Neural cell (in vitro differentiated cells): Measurements from ENCODE around the gene MTREX. TPM values are rescaled to one million over a fixed set of nuclear protein-coding genes. Genes with fewer than 3 reads are reported as not detected.
A peak's percentile ranks its signal among the peaks of the same experiment; 100 is the strongest.

ENCODE experiments used
- H2AFZ ChIP-seq: fragments of 200-600, 300-800 bp; sonication (generic), shearing (Covaris generic); 2 replicates; pipeline ENCODE4 v1.6.0; 2014; ENCODE audit warnings: low read depth, mild to moderate bottlenecking, antibody characterized with exemption, low read length, moderate library complexity
- H3F3A ChIP-seq: fragments of 200-600 bp; shearing (Covaris generic); 2 replicates; pipeline ENCODE4 v1.6.1; 2016; ENCODE audit warnings: mild to moderate bottlenecking, moderate library complexity, mixed read lengths, antibody characterized with exemption, low read length; ENCODE audit not compliant: insufficient read depth, poor library complexity, severe bottlenecking
- H3K27ac ChIP-seq: fragments of 200-600, 300-800 bp; sonication (generic), shearing (Covaris generic); 2 replicates; pipeline ENCODE4 v1.5.1; 2014; ENCODE audit warnings: mild to moderate bottlenecking, low read length, moderate library complexity
- H3K27me3 ChIP-seq: fragments of 300-800, 200-600 bp; sonication (generic), shearing (Covaris generic); 2 replicates; pipeline ENCODE4 v1.6.0; 2014; ENCODE audit warnings: mild to moderate bottlenecking, low read depth, low read length, moderate library complexity; ENCODE audit not compliant: insufficient read depth
- H3K36me3 ChIP-seq: fragments of 300-800, 200-600 bp; sonication (generic), shearing (Covaris generic); 2 replicates; pipeline ENCODE4 v1.5.1; 2014; ENCODE audit warnings: mild to moderate bottlenecking, antibody characterized with exemption, low read length, moderate library complexity; ENCODE audit not compliant: insufficient read depth
- H3K4me2 ChIP-seq: fragments of 300-800, 200-600 bp; sonication (generic), shearing (Covaris generic); 2 replicates; pipeline ENCODE4 v1.6.0; 2014; ENCODE audit warnings: mild to moderate bottlenecking, low read length
- H3K4me3 ChIP-seq: fragments of 300-800, 200-600 bp; sonication (generic), shearing (Covaris generic); 2 replicates; pipeline ENCODE4 v1.5.1; 2014; ENCODE audit warnings: mild to moderate bottlenecking, low read length, moderate library complexity
- H3K79me2 ChIP-seq: fragments of 200-600 bp; shearing (Covaris generic); replicated peaks from 2 replicates; pipeline ENCODE4 v1.6.0; 2014; ENCODE audit warnings: mild to moderate bottlenecking, low read length, moderate library complexity; ENCODE audit not compliant: insufficient read depth
- H3K9ac ChIP-seq: fragments of 300-800, 200-600 bp; sonication (generic), shearing (Covaris generic); 2 replicates; pipeline ENCODE4 v1.6.1; 2016; ENCODE audit warnings: mild to moderate bottlenecking, low read length, mixed read lengths
- H3K9me2 ChIP-seq: fragments of 200-600 bp; shearing (Covaris generic); 2 replicates; pipeline ENCODE4 v1.6.1; 2016; ENCODE audit warnings: mild to moderate bottlenecking, low read length, mixed read lengths; ENCODE audit not compliant: insufficient read depth
- H3K9me3 ChIP-seq: fragments of 200-600, 300-800 bp; sonication (generic), shearing (Covaris generic); 2 replicates; pipeline ENCODE4 v1.6.1; 2016; ENCODE audit warnings: mild to moderate bottlenecking, mixed run types, low read length, moderate library complexity, mixed read lengths
- H4K20me1 ChIP-seq: fragments of 200-600 bp; shearing (Covaris generic); 2 replicates; pipeline ENCODE4 v1.6.1; 2016; ENCODE audit warnings: mild to moderate bottlenecking, mixed run types; ENCODE audit not compliant: insufficient read depth
- CTCF ChIP-seq: fragments of 450-650 bp; IDR thresholded peaks from 2 replicates; pipeline ENCODE4 v1.5.1; 2014; ENCODE audit warnings: antibody characterized with exemption, mild to moderate bottlenecking, moderate library complexity; ENCODE audit not compliant: poor library complexity, severe bottlenecking
- EP300 ChIP-seq: fragments of 450-650 bp; conservative IDR thresholded peaks from 2 replicates; pipeline ENCODE4 v1.6.1; 2014; ENCODE audit warnings: antibody characterized with exemption, mild to moderate bottlenecking, moderate library complexity; ENCODE audit not compliant: poor library complexity, severe bottlenecking
- EZH2 ChIP-seq: fragments of 200-600, 300-800 bp; shearing (Covaris generic), sonication (generic); IDR thresholded peaks from 2 replicates; pipeline ENCODE4 v1.6.1; 2014; ENCODE audit warnings: antibody characterized with exemption, low read length, borderline replicate concordance, mild to moderate bottlenecking; ENCODE audit not compliant: insufficient read depth, poor library complexity, severe bottlenecking
- MXI1 ChIP-seq: fragments of 450-650 bp; conservative IDR thresholded peaks from 2 replicates; pipeline ENCODE4 v1.6.1; 2014; ENCODE audit warnings: antibody characterized with exemption, mild to moderate bottlenecking; ENCODE audit not compliant: poor library complexity, severe bottlenecking
- POLR2AphosphoS5 ChIP-seq: IDR thresholded peaks from 2 replicates; pipeline ENCODE4 v1.6.1; 2012
- RAD21 ChIP-seq: fragments of 450-650 bp; conservative IDR thresholded peaks from 2 replicates; pipeline ENCODE4 v1.6.1; 2014; ENCODE audit warnings: antibody characterized with exemption, mild to moderate bottlenecking, moderate library complexity
- REST ChIP-seq: IDR thresholded peaks from 2 replicates; pipeline ENCODE4 v1.6.1; 2012; ENCODE audit warnings: borderline replicate concordance
- SMC3 ChIP-seq: fragments of 450-650 bp; conservative IDR thresholded peaks from 2 replicates; pipeline ENCODE4 v1.6.1; 2014; ENCODE audit warnings: antibody characterized with exemption, mild to moderate bottlenecking, moderate library complexity; ENCODE audit not compliant: poor library complexity
- TAF1 ChIP-seq: IDR thresholded peaks from 2 replicates; pipeline ENCODE4 v1.6.1; 2012; ENCODE audit warnings: low read depth
- polyA plus RNA-seq: library from polyadenylated mRNA; depleted of rRNA; stranded (reverse); fragments of >200 nt; gene quantifications from 2 replicates; pipeline ENCODE4 v1.2.3, GENCODE V29; 2014

MTREX gene
- polyA plus RNA-seq, 1 donor from 2014 or later = 77.6 TPM

GRCh38 chr5:55343609-55344008 is 35.8 kb downstream of the MTREX start:
- no peaks in the 10 kb centered on the region for H3K79me2 ChIP-seq
- H3K9ac ChIP-seq = no peak overlapping the region
- H3K4me3 ChIP-seq = no peak overlapping the region
- H3K9me2 ChIP-seq = no peaks in the 10 kb centered on the region
- H3K4me2 ChIP-seq = no peak overlapping the region
- H3K27me3 ChIP-seq = no peaks in the 10 kb centered on the region
- no peak overlapping the region for H2AFZ ChIP-seq
- no peaks in the 10 kb centered on the region for H4K20me1 ChIP-seq
- no peaks in the 10 kb centered on the region for H3F3A ChIP-seq
- H3K9me3 ChIP-seq = no peaks in the 10 kb centered on the region
- H3K36me3 ChIP-seq = peaks cover 13% of the 10 kb centered on the region
- TF ChIP-seq TAF1 (no peak), EZH2 (no peak), MXI1 (no peak), SMC3 (no peak), EP300 (no peak), RAD21 (no peak), REST (no peak), CTCF (no peak), POLR2AphosphoS5 (no peak)
- H3K27ac ChIP-seq = no peak overlapping the region

GRCh38 chr5:55344392-55344992 is 36.7 kb downstream of the MTREX start:
- H3F3A ChIP-seq = no peaks in the 10 kb centered on the region
- no peak overlapping the region for H3K4me2 ChIP-seq
- H3K9me2 ChIP-seq = no peaks in the 10 kb centered on the region
- H3K27ac ChIP-seq = no peak overlapping the region
- H4K20me1 ChIP-seq = no peaks in the 10 kb centered on the region
- H3K4me3 ChIP-seq = no peak overlapping the region
- no peaks in the 10 kb centered on the region for H3K27me3 ChIP-seq
- H2AFZ ChIP-seq = no peak overlapping the region
- no peak for TF ChIP-seq MXI1
- TF ChIP-seq RAD21 = peak; percentile 67
- TF ChIP-seq CTCF = peak; percentile 76
- peak; percentile 79 for TF ChIP-seq SMC3
- H3K9me3 ChIP-seq = no peaks in the 10 kb centered on the region
- peaks cover 13% of the 10 kb centered on the region for H3K36me3 ChIP-seq
- H3K9ac ChIP-seq = no peak overlapping the region
- H3K79me2 ChIP-seq = no peaks in the 10 kb centered on the region
